G401 (cell line): ENCODE data around the gene MDH1B. TPM values are rescaled to one million over a fixed set of nuclear protein-coding genes. Genes with fewer than 3 reads are reported as not detected.

Source experiments
- DNase-seq: peaks from one replicate; pipeline ENCODE4 v3.0.0-alpha.2; 2015; ENCODE audit warnings: low spot score
- in situ Hi-C: cut with HindIII; loops from 2 replicates; pipeline ENCODE4 v1.10.0; 2016; ENCODE audit warnings: low sequenced_read_pairs, mixed read lengths
- total RNA-seq: library from RNA; depleted of rRNA; stranded (reverse); fragments of >200 nt; shearing (Covaris generic); gene quantifications from 2 replicates; pipeline ENCODE4 v1.2.3, GENCODE V29; 2014; rRNA removed

Gene MDH1B
- total RNA-seq, 1 experiment from 2014 or later = 6.9 TPM

DNA sequence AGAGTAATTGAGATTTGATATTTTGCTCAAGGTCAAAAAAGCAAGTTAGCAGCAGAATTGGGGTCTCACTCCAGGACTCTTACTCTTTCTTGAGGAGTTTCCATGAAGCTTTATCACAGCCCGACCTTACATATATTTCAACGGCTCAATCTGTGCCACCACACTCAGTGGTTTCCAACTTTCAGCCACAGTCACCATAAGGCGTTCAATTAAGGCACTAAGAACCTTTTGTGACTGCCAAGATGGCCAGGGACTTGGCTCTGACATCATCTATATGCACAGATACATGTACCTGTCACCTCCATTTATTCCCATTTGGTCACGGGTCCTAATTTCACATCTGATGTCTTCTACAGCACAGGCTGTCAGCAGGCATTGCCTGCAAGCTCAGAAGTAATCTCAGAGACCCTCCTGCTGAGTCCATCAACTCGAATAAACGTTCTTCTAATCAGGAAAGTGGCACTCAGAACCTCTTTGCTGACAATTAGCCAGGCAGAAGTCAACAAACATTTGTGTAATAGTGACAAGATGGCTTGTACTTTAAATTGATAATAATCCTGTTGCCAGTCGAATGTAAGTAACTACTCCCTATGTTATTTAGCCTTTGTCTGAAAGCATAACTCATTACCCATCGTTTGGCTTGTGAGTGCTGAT, 63.0 kb downstream of the MDH1B start:
- DNase-seq = no peak
- in situ Hi-C loops = no loop called here

DNA sequence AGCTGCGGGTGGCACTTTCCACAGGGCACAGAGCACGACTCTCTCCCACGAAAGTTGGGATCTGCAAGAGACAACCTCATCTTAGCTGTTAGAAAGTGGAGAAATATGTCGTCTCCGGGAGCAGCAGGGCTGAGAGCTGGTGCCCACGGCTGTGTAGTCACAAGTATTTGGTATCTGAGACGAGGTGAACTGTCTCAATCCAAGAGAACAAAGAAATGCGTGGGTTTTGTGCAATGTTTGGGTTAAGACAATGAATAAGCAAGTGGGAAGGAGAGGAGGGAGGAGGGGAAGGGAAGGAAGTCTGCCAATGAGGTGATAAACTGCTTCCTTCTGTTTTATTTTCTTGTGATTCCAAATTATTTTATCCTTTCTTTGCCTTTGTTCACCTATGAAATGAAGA, 65.0 kb downstream of the MDH1B start:
- no peak for DNase-seq
- in situ Hi-C loops = no loop called here

DNA sequence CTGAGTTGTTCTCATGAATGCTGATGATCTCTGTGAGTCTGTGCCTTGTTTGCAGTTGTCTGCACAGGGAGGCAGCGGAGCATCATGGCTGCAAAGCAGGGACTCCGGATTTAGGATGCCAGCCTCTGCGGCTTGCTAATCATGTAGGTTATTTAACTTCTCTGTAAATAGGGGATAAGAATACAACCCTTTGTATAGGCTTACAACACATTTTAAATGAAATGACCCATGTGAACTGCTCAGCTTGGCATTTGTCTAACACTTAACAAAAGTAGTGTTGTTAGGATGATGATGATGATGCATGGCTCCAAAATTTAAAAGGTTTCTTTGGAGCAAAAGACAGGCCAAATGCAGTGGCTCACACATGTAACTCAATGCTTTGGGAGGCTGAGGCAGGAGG, 66.3 kb downstream of the MDH1B start:
- in situ Hi-C loops = no loop called here
- no peak for DNase-seq

DNA sequence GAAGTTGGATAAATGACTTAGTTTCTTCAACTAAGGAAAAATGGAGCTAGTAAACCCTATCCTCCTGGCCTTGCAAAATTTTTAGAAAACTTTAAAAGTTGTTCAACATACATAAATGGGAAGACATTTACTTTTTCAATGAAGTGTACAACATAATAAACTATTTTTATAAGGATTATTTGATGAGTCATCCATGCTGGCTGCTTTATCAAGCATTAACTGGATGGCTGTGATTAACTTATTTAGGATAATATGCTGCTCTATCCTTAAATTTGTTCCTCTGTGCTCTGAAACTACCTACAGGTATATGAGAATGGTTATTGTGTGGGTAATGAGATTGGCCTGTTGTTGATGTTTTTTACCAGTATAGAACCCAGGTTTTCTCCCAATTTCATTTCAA, 68.2 kb downstream of the MDH1B start:
- in situ Hi-C loops = no loop called here
- DNase-seq = no peak

DNA sequence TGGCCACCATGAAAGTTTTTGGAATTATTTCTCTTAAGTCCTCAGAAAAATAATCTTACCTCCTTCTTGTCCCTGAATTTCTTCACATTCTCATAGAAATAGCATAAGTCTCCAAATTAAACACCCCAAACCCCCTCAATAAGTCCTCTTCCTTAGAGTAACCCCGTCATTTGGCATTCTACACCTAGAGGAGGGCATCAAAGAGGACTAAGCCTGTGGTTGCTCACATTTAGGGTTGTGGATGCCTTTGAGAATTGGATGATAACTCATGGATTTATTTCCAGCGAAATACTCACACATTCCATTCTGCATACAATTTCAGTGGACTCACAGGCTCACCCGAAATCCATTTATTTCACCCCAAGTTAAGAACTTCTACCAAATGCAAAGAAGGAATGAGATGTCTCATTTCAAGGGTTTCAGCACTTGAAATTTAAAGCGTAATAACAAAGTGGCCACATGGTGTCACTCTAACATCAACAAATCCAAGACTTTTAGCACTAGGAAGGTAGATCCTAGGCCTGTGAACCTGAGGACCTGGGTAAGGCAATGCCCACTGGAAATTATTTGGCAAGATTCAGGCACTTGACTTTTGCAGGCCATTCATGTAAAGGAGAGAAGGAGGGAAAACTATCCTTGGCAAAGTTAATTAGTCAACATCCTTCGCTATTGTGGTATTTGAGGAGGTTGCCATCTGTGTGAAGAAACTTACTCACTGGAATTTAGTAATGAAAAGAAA, 71.6 kb downstream of the MDH1B start:
- in situ Hi-C loops = no loop called here
- DNase-seq = peak; percentile 81

DNA sequence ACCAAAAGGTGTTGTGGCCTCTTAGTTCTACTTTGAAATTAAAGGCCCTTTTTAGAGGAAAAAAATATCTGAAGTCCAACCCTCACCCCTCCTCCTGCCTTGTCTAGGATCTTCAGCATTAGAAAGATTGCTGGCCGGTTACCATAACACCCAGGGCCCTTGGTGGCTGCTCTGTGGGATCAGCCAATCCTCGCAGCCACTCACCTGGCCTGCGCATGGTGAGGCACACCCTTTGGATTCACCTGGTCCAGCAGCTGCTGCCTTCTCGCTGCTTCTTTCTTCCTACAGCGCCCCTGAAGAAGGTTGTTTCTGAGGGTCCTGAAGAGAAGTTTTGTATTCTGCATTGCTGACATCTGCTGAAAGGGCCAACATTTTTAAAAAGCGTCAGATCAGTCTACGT, 72.2 kb downstream of the MDH1B start:
- DNase-seq = no peak
- in situ Hi-C loops = no loop called here

DNA sequence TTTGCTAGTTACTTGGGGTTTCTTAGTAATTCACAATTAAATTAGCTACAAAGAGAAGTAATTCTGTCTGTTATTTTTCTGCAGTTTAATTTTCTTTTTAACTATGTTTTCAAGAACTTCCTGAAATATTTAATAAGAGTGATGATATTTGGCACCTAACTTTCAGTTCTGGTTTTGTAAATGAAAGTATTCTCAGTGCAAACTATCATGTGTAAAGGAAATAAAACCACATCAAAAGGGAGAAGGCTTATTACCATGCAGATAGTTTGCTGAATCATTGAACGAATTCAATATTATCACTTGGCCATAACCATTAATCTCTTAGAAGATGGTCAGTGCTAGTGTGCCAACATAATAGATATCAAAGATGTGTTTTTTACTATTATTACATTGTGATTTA, 76.1 kb downstream of the MDH1B start:
- in situ Hi-C loops = no loop called here
- DNase-seq = no peak

DNA sequence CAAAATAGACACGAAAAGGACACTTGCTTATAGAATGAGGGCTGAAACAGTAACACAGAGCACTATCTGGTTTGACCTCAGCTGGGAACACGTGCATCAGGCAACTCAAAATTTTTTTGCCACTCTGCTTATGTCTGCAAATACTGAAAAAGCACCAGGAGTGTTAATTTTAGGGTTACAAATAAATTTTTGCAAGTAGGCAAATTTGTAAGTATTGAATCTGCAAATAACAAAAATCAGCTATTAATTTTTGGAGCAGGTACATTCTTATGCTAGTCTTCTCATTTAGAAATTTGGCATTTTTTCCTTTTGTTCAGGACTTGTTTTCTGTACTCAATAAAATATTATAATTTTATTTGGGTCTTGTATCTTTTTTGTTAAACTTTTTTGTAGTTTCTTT, 76.7 kb downstream of the MDH1B start:
- DNase-seq = no peak
- in situ Hi-C loops = no loop called here

Other genes with a start within 250 kb of the MDH1B start
- gene FAM237A, start 122.8 kb downstream of the MDH1B start, total RNA-seq = not detected in 2 replicates
- not detected in 2 replicates for gene DYTN, start 46.9 kb downstream of the MDH1B start, total RNA-seq
- gene FASTKD2, start 278 bp upstream of the MDH1B start, total RNA-seq = 61.0 and 85.5 TPM in 2 replicates
- gene CPO, start 174.2 kb upstream of the MDH1B start, total RNA-seq = 0.62 TPM in 1 of 2 replicates, not detected in the other